Skeletal muscle tissue (tissue), 4 donors: ENCODE data around the gene FAM3C. TPM values are rescaled to one million over a fixed set of nuclear protein-coding genes. Genes with fewer than 3 reads are reported as not detected.

Experiments
- H3K27ac ChIP-seq: one replicate; pipeline ENCODE4 v1.7.0; 2013; ENCODE audit warnings: mild to moderate bottlenecking, low read depth, low read length, inconsistent platforms
- H3K27me3 ChIP-seq, 3 donors: one replicate each; pipeline ENCODE4 v1.7.0; 2013; ENCODE audit warnings: low read length in 3 of 3; ENCODE audit not compliant: control insufficient read depth in 3 of 3, insufficient read depth in 3 of 3
- H3K36me3 ChIP-seq, 3 donors: one replicate each; pipeline ENCODE4 v1.7.0; 2013; ENCODE audit warnings: low read length in 3 of 3; ENCODE audit not compliant: control insufficient read depth in 3 of 3, insufficient read depth in 3 of 3
- H3K4me1 ChIP-seq, 3 donors: one replicate each; pipeline ENCODE4 v1.7.0; 2013; ENCODE audit warnings: low read length in 3 of 3, mild to moderate bottlenecking in 3 of 3; ENCODE audit not compliant: control insufficient read depth in 3 of 3, insufficient read depth in 3 of 3
- H3K4me3 ChIP-seq, 3 donors: one replicate each; pipeline ENCODE4 v1.7.0; 2013; ENCODE audit warnings: low read length in 3 of 3
- H3K9ac ChIP-seq, 3 donors: one replicate each; pipeline ENCODE4 v1.7.0; 2013; ENCODE audit warnings: low read length in 3 of 3, mild to moderate bottlenecking in 3 of 3, moderate library complexity in 2 of 3, low read depth in 1 of 3
- H3K9me3 ChIP-seq, 3 donors: one replicate each; pipeline ENCODE4 v1.7.0; 2013; ENCODE audit warnings: low read length in 3 of 3; ENCODE audit not compliant: control insufficient read depth in 3 of 3
- total RNA-seq: library from RNA; depleted of rRNA; stranded (reverse); fragments of >200 nt; gene quantifications from one replicate; pipeline ENCODE4 v1.2.3, GENCODE V29; 2014
- donor health status: Osteomylitis.

The FAM3C gene
- total RNA-seq, 1 donor from 2014 or later: 51.1 TPM

GRCh38 chr7:121384265-121384664 lies 11.8 kb downstream of the FAM3C start:
- no peak overlapping the region for H3K9ac ChIP-seq
- peaks cover 0 to 3% (median 2%) of the 10 kb centered on the region in 3 donors for H3K36me3 ChIP-seq
- H3K9me3 ChIP-seq: no peaks in the 10 kb centered on the region
- no peak overlapping the region for H3K4me3 ChIP-seq
- peaks cover 0 to 8% (median 0%) of the 10 kb centered on the region in 3 donors for H3K4me1 ChIP-seq
- H3K27me3 ChIP-seq: no peaks in the 10 kb centered on the region
- H3K27ac ChIP-seq: no peak overlapping the region

- Histone ChIP-seq H3K36me3 (peaks cover 0 to 3% (median 3%) of the 10 kb centered on the region in 3 donors), H3K27ac (no peak overlapping the region), H3K9me3 (no peaks in the 10 kb centered on the region), H3K9ac (no peak overlapping the region), H3K4me3 (no peak overlapping the region), H3K27me3 (no peaks in the 10 kb centered on the region), H3K4me1 (peaks cover 0 to 8% (median 0%) of the 10 kb centered on the region in 3 donors)
Measured at GRCh38 chr7:121383235-121383910, 12.7 kb downstream of the FAM3C start.

GRCh38 chr7:121382473-121382872 lies 13.6 kb downstream of the FAM3C start:
- H3K27me3 ChIP-seq: no peaks in the 10 kb centered on the region
- H3K4me1 ChIP-seq: peaks cover 0 to 8% (median 0%) of the 10 kb centered on the region in 3 donors
- H3K4me3 ChIP-seq: no peak overlapping the region
- no peak overlapping the region for H3K9ac ChIP-seq
- H3K36me3 ChIP-seq: peaks cover 0 to 6% (median 3%) of the 10 kb centered on the region in 3 donors
- no peak overlapping the region for H3K27ac ChIP-seq
- no peaks in the 10 kb centered on the region for H3K9me3 ChIP-seq

- Histone ChIP-seq H3K4me1 (no peaks in the 10 kb centered on the region), H3K36me3 (peaks cover 0 to 11% (median 10%) of the 10 kb centered on the region in 3 donors)
Measured at GRCh38 chr7:121379930-121380329, 16.2 kb downstream of the FAM3C start.

GRCh38 chr7:121376979-121377378 lies 19.1 kb downstream of the FAM3C start:
- Histone ChIP-seq H3K4me1 (peaks cover 0 to 2% (median 0%) of the 10 kb centered on the region in 3 donors), H3K27ac (no peak overlapping the region), H3K9ac (no peak overlapping the region), H3K4me3 (no peak overlapping the region), H3K9me3 (no peaks in the 10 kb centered on the region), H3K27me3 (no peaks in the 10 kb centered on the region), H3K36me3 (peaks cover 0 to 11% (median 10%) of the 10 kb centered on the region in 3 donors)

More at GRCh38 chr7:121379930-121380329, 16.2 kb downstream of the FAM3C start:
- H3K9ac ChIP-seq: no peak overlapping the region
- no peak overlapping the region for H3K4me3 ChIP-seq
- H3K9me3 ChIP-seq: no peaks in the 10 kb centered on the region
- no peaks in the 10 kb centered on the region for H3K27me3 ChIP-seq
- no peak overlapping the region for H3K27ac ChIP-seq

GRCh38 chr7:121373177-121373576 lies 22.9 kb downstream of the FAM3C start:
- H3K27me3 ChIP-seq: no peaks in the 10 kb centered on the region
- no peak overlapping the region for H3K9ac ChIP-seq
- no peak overlapping the region for H3K4me3 ChIP-seq
- H3K9me3 ChIP-seq: no peaks in the 10 kb centered on the region
- H3K36me3 ChIP-seq: peaks cover 0 to 11% (median 7%) of the 10 kb centered on the region in 3 donors
- H3K27ac ChIP-seq: no peak overlapping the region
- H3K4me1 ChIP-seq: peaks cover 0 to 6% (median 0%) of the 10 kb centered on the region in 3 donors

- Histone ChIP-seq H3K4me1 (peaks cover 0 to 6% (median 0%) of the 10 kb centered on the region in 3 donors), H3K9ac (no peak overlapping the region), H3K27ac (no peak overlapping the region), H3K36me3 (peaks cover 0 to 11% (median 4%) of the 10 kb centered on the region in 3 donors), H3K27me3 (no peaks in the 10 kb centered on the region), H3K9me3 (no peaks in the 10 kb centered on the region), H3K4me3 (no peak overlapping the region)
Measured at GRCh38 chr7:121372376-121373010, 23.6 kb downstream of the FAM3C start.

GRCh38 chr7:121371883-121372282 lies 24.2 kb downstream of the FAM3C start:
- no peaks in the 10 kb centered on the region for H3K27me3 ChIP-seq
- H3K27ac ChIP-seq: no peak overlapping the region
- H3K4me3 ChIP-seq: no peak overlapping the region
- peaks cover 0 to 11% (median 3%) of the 10 kb centered on the region in 3 donors for H3K36me3 ChIP-seq
- peaks cover 0 to 6% (median 0%) of the 10 kb centered on the region in 3 donors for H3K4me1 ChIP-seq
- H3K9ac ChIP-seq: no peak overlapping the region
- H3K9me3 ChIP-seq: no peaks in the 10 kb centered on the region

GRCh38 chr7:121371367-121371766 lies 24.7 kb downstream of the FAM3C start:
- H3K4me3 ChIP-seq: no peak overlapping the region
- H3K9me3 ChIP-seq: no peaks in the 10 kb centered on the region
- peaks cover 0 to 6% (median 0%) of the 10 kb centered on the region in 3 donors for H3K4me1 ChIP-seq
- H3K9ac ChIP-seq: no peak overlapping the region
- H3K27me3 ChIP-seq: no peaks in the 10 kb centered on the region
- no peak overlapping the region for H3K27ac ChIP-seq
- peaks cover 0 to 11% (median 0%) of the 10 kb centered on the region in 3 donors for H3K36me3 ChIP-seq

GRCh38 chr7:121369462-121369861 lies 26.6 kb downstream of the FAM3C start:
- Histone ChIP-seq H3K9ac (no peak overlapping the region), H3K36me3 (peaks cover 0 to 4% (median 0%) of the 10 kb centered on the region in 3 donors), H3K27ac (no peak overlapping the region), H3K9me3 (no peaks in the 10 kb centered on the region), H3K4me3 (no peak overlapping the region), H3K27me3 (no peaks in the 10 kb centered on the region), H3K4me1 (peaks cover 0 to 6% (median 0%) of the 10 kb centered on the region in 3 donors)
